Pancreas (tissue), 10 donors: Measurements from ENCODE around the gene GPR101. TPM values are rescaled to one million over a fixed set of nuclear protein-coding genes. Genes with fewer than 3 reads are reported as not detected.
"Not testable (repeated sequence)": the region's sequence is repeated elsewhere in the genome, so short reads cannot be mapped to it uniquely, and the experiment has no call there.

ENCODE experiments used
- ATAC-seq, 4 donors: fragments of 200-7000 bp; cut with Tn5 transposase; one replicate each; pipeline versions ENCODE4 v1.8.0 to v1.9.1; 2020; ENCODE audit warnings: mild to moderate bottlenecking in 4 of 4, moderate library complexity in 4 of 4
- DNase-seq, 6 donors: peaks; one replicate each; pipeline ENCODE4 v3.0.0-alpha.2; 2020
- FAIRE-seq: peaks from 2 replicates; lab custom pipeline; 2012; peaks lifted over from hg19 to GRCh38; lab: Jason Lieb, UNC
- H3K27ac ChIP-seq, 4 donors: fragments of 200-600 bp; sonication (generic); 1 replicate in 3 of 4; 2 replicates in 1 of 4; pipeline versions ENCODE4 v1.5.0 to v1.8.0; 2020
- H3K27me3 ChIP-seq, 4 donors: fragments of 200-600 bp; one replicate each; pipeline ENCODE4 v1.8.0; 2021
- H3K36me3 ChIP-seq, 3 donors: fragments of 200-600 bp; sonication (generic) in 1 of 3; one replicate each; pipeline versions ENCODE4 v1.5.0 to v1.8.0; 2020 to 2021
- H3K4me1 ChIP-seq, 3 donors: fragments of 200-600 bp; one replicate each; pipeline ENCODE4 v1.8.0; 2021
- H3K4me3 ChIP-seq, 4 donors: fragments of 200-600 bp; sonication (generic) in 2 of 4; one replicate each; pipeline versions ENCODE4 v1.5.0 to v1.8.0; 2020 to 2021
- H3K9me3 ChIP-seq, 4 donors: fragments of 200-600 bp; one replicate each; pipeline ENCODE4 v1.8.0; 2021
- WGBS, 2 donors: extraction: QIAGEN DNeasy Blood & Tissue Kit; methylation state at CpG; one replicate each; pipeline ENCODE4 v1.1.7; 2013; 5-methylcytosine and 5-hydroxymethylcytosine counted together
- intact Hi-C, 3 donors: fragments of 100-400 bp; cut with DNase I; formaldehyde crosslinking; loops; one replicate each; pipeline versions ENCODE4 v1.11.1 to v1.14.2; 2022
- polyA plus RNA-seq, 2 donors: library from polyadenylated mRNA; stranded (reverse); fragments of 200-250 nt; gene quantifications; one replicate each; pipeline ENCODE4 v1.2.3, GENCODE V29; 2013
- total RNA-seq, 6 donors: library from RNA; stranded (reverse); fragmentation: NEBNext Ultra II Directional in 4 of 6; extraction: Animal tissue kit (Norgen Biotek cat#: 25700) in 4 of 6; gene quantifications; one replicate each; pipeline versions ENCODE4 v1.2.1 to v1.2.4, GENCODE V29; 2021 to 2023
- TF ChIP-seq, protein P1 (sequence below), 4 donors: fragments of 200-600 bp; sonication (generic) in 3 of 4; IDR thresholded peaks; one replicate each; pipeline versions ENCODE4 v1.5.0 to v1.8.0; 2021; ENCODE audit warnings: antibody characterized with exemption in 4 of 4
- donor health status: healthy with polysubstance abuse.
- donor health status: DM: no; HTN: no; CAD: no; lungs with moderate emphysema.
- donor health status: DM: no; HTN: no; CAD: no.
- donor health status: control.
- donor health status: control.
- donor health status: Bipolar disorder and iron deficiency.
- donor health status: DM: yes; HTN: yes; CAD: no.
- donor health status: DM: no; HTN: no; CAD: no.
- donor health status: DM: no; HTN: no; CAD: no.
- donor health status: DM: yes; HTN: yes; CAD: no.

The GPR101 gene
- total and polyA plus RNA-seq, 8 donors: not detected

DNA sequence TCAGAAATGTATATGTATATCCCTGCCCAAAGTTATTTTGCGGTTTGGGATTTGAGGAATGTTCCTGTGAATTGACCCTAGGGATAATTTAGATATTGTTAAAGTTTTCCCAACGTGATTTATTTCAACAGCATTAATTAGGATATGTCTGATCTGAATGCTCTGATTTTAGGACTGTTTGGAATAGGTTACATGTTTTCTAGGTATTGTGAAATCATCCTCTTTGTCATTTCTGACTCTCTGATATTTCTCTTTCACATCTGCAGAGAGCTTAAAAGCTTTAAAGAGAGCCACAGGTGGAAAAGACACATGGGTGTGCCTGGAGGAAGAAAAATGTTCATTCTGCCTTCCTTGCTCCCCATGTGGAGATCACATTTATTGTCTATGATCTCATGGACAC is 5.1 kb downstream of the GPR101 start:
- 28 to 55% methylated on average over 2 of the region's 2 CpGs for WGBS, 2 donors
- no peak overlapping the region for H3K4me3 ChIP-seq
- FAIRE-seq (peak; percentile 70), DNase-seq (no peak), ATAC-seq (no peak)
- intact Hi-C loops: no loop called here
- TF ChIP-seq, protein P1, sequence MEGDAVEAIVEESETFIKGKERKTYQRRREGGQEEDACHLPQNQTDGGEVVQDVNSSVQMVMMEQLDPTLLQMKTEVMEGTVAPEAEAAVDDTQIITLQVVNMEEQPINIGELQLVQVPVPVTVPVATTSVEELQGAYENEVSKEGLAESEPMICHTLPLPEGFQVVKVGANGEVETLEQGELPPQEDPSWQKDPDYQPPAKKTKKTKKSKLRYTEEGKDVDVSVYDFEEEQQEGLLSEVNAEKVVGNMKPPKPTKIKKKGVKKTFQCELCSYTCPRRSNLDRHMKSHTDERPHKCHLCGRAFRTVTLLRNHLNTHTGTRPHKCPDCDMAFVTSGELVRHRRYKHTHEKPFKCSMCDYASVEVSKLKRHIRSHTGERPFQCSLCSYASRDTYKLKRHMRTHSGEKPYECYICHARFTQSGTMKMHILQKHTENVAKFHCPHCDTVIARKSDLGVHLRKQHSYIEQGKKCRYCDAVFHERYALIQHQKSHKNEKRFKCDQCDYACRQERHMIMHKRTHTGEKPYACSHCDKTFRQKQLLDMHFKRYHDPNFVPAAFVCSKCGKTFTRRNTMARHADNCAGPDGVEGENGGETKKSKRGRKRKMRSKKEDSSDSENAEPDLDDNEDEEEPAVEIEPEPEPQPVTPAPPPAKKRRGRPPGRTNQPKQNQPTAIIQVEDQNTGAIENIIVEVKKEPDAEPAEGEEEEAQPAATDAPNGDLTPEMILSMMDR (IDR thresholded peaks at IDR 0.05): no peak
- peaks cover 0 to 34% (median 0%) of the 10 kb centered on the region in 4 donors for H3K27me3 ChIP-seq
- no peaks in the 10 kb centered on the region for H3K4me1 ChIP-seq
- H3K27ac ChIP-seq: no peak overlapping the region
- no peaks in the 10 kb centered on the region for H3K36me3 ChIP-seq
- H3K9me3 ChIP-seq: no peaks in the 10 kb centered on the region

DNA sequence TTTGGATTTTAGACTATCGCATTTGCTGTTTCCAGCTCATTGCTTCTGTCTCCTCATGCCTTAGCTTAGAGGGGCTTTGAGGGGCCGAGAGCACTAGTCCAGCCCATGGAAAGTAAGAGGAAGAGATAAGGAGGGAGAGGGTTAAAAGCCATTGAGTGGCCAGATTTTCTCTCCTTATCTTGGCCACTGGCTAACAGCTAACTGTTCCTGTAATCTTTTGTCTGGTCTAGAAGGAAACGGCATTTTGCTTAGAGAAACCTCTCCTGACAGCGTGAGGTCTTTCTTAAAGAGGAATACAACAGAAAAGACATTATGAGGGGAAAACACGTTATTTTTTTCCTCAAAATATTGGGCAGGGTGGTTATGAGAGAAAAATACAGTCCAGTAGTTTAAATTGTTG is 7.9 kb downstream of the GPR101 start:
- DNase-seq (no peak), FAIRE-seq (no peak), ATAC-seq (no peak)
- Histone ChIP-seq H3K36me3 (no peaks in the 10 kb centered on the region), H3K27me3 (peaks cover 0 to 13% (median 0%) of the 10 kb centered on the region in 4 donors), H3K9me3 (no peaks in the 10 kb centered on the region), H3K27ac (no peak overlapping the region), H3K4me3 (no peak overlapping the region), H3K4me1 (no peaks in the 10 kb centered on the region)
- 29 to 36% methylated on average over 5 of the region's 5 CpGs for WGBS, 2 donors
- TF ChIP-seq, protein P1 (IDR thresholded peaks at IDR 0.05): no peak
- intact Hi-C loops: no loop called here

- H3K36me3 ChIP-seq, intact Hi-C loops, FAIRE-seq, H3K4me3 ChIP-seq, H3K9me3 ChIP-seq, H3K27me3 ChIP-seq, ATAC-seq, H3K4me1 ChIP-seq, H3K27ac ChIP-seq: not testable (repeated sequence)
- WGBS, 2 donors: 91% methylated on average over 18 of the region's 31 CpGs; no CpG with 5 or more reads in 1 of the 2 donors
- DNase-seq: peak in 1 of 6 donors; percentile 49
These were observed 33.6 kb downstream of the GPR101 start for GRCh38 chrX:137000236-137000635.

DNA sequence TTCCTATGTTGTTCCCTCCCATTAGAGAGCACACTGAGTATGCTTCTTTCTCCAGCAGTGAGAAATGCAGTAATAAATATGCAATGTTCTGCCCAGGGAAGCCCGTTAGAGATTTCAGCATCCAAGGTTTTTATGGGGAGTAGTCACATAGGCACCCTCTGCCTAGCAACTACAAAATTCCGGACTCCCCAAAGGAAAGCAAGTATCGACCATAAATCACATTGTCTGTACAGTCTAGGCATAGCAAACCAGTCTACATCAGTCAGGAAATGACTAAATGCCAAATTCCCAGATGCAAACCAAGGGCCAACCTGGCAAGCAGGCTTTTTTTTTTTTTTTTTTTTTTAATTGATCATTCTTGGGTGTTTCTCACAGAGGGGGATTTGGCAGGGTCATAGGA is 34.8 kb downstream of the GPR101 start:
- TF ChIP-seq, protein P1 (IDR thresholded peaks at IDR 0.05): no peak
- peaks cover 0 to 10% (median 0%) of the 10 kb centered on the region in 4 donors for H3K27me3 ChIP-seq
- 39 to 57% methylated on average over 3 of the region's 3 CpGs for WGBS, 2 donors
- no peaks in the 10 kb centered on the region for H3K9me3 ChIP-seq
- DNase-seq (no peak), FAIRE-seq (no peak), ATAC-seq (no peak)
- H3K4me1 ChIP-seq: no peaks in the 10 kb centered on the region
- H3K27ac ChIP-seq: no peak overlapping the region
- intact Hi-C loops: no loop called here
- H3K36me3 ChIP-seq: no peaks in the 10 kb centered on the region
- no peak overlapping the region for H3K4me3 ChIP-seq

Other genes with a start within 250 kb of the GPR101 start
- gene RBMX, start 153.3 kb downstream of the GPR101 start, total RNA-seq: 100 to 1,000 TPM in 2 of 6 donors, 10 to 100 TPM in 4; 71.7 to 129 (median 81.8) TPM
- gene RBMX, start 153.3 kb downstream of the GPR101 start, polyA plus RNA-seq: 10 to 100 TPM; 45.3 to 86.6 TPM